K562 (cell line): ENCODE measurements around the gene CLCN1. TPM values are rescaled to one million over a fixed set of nuclear protein-coding genes. Genes with fewer than 3 reads are reported as not detected.

ENCODE experiments used
- COPS2 ChIP-seq: fragments of 450-650 bp; conservative IDR thresholded peaks from 2 replicates; pipeline ENCODE4 v1.6.1; 2016; ENCODE audit warnings: mild to moderate bottlenecking, moderate library complexity
- ETV1 ChIP-seq: fragments of 450-650 bp; conservative IDR thresholded peaks from 2 replicates; pipeline ENCODE4 v1.6.1; 2016; ENCODE audit warnings: missing genetic modification characterization, control low read depth, low read depth, missing compliant biosample characterization
- HDAC1 ChIP-seq, 2 experiments: fragments of 450-650 bp; IDR thresholded peaks; 2 replicates each; pipeline ENCODE4 v1.6.1; 2016 to 2017; ENCODE audit warnings: inconsistent platforms in 1 of 2, mild to moderate bottlenecking in 1 of 2, moderate library complexity in 1 of 2
- L3MBTL2 ChIP-seq: fragments of 450-650 bp; IDR thresholded peaks from 2 replicates; pipeline ENCODE4 v1.6.1; 2016; ENCODE audit warnings: mild to moderate bottlenecking, moderate library complexity
- RAD21 ChIP-seq, 2 experiments: fragments of 250-450 bp in 1 of 2; fragments of 450-650 bp in 1 of 2; sonication (Bioruptor Pico) in 1 of 2; formaldehyde crosslinking in 1 of 2; IDR thresholded peaks in 1 of 2; conservative IDR thresholded peaks in 1 of 2; 2 replicates each; pipeline versions ENCODE4 v1.4.0 to v1.8.0; 2020 to 2022; ENCODE audit warnings: mild to moderate bottlenecking in 2 of 2, moderate library complexity in 1 of 2
- THRAP3 ChIP-seq: fragments of 450-650 bp; IDR thresholded peaks from 2 replicates; pipeline ENCODE4 v1.6.1; 2016; ENCODE audit warnings: mild to moderate bottlenecking, inconsistent platforms, borderline replicate concordance
- ZBTB8A ChIP-seq: fragments of 450-650 bp; IDR thresholded peaks from 2 replicates; pipeline ENCODE4 v1.6.1; 2018; ENCODE audit warnings: mild to moderate bottlenecking, moderate library complexity; ENCODE audit not compliant: partially characterized antibody
- ZC3H8 ChIP-seq: fragments of 450-650 bp; IDR thresholded peaks from 2 replicates; pipeline ENCODE4 v1.6.1; 2017
- ZNF212 ChIP-seq: fragments of 450-650 bp; formaldehyde crosslinking; IDR thresholded peaks from 2 replicates; pipeline ENCODE4 v1.4.0; 2020; ENCODE audit warnings: mild to moderate bottlenecking
- ZNF586 ChIP-seq: fragments of 450-650 bp; formaldehyde crosslinking; conservative IDR thresholded peaks from 2 replicates; pipeline ENCODE4 v1.4.0; 2020; ENCODE audit warnings: mild to moderate bottlenecking, moderate library complexity
- polyA plus RNA-seq, 8 experiments: library from polyadenylated mRNA; depleted of rRNA in 4 of 8; stranded (reverse) in 5 of 8; unstranded in 3 of 8; fragments of >200 nt; fragmentation: Nextera tagmentation in 2 of 8; fragmentation: Illumina TruSeq in 1 of 8; extraction: Ambion mirVana in 2 of 8; extraction: Trizol in 1 of 8; gene quantifications; 2 replicates each; pipeline versions ENCODE4 v1.2.1 to v1.2.3, GENCODE V29; 2011 to 2014; ENCODE audit warnings: inconsistent platforms in 1 of 8, missing spikeins in 1 of 8
- total RNA-seq, 7 experiments: library from RNA; depleted of rRNA in 6 of 7; stranded (reverse); fragments of >200 nt in 6 of 7; fragmentation: Illumina TruSeq in 2 of 7; extraction: Trizol in 2 of 7; gene quantifications; 2 replicates each; pipeline versions ENCODE4 v1.2.1 to v1.2.3, GENCODE V29; 2011 to 2021; ENCODE audit warnings: low replicate concordance in 1 of 7
- TF ChIP-seq, protein P1 (sequence below): fragments of 450-650 bp; IDR thresholded peaks from 2 replicates; pipeline ENCODE4 v1.6.1; 2018; ENCODE audit not compliant: partially characterized antibody
- TF ChIP-seq, protein P2 (sequence below), 2 experiments: fragments of 150-350 bp in 1 of 2; IDR thresholded peaks; 2 replicates each; pipeline ENCODE4 v1.6.1; 2012 to 2016; ENCODE audit warnings: low read depth in 2 of 2, low read length in 2 of 2, mild to moderate bottlenecking in 1 of 2, moderate library complexity in 1 of 2
- TF ChIP-seq, protein P3 (sequence below): fragments of 450-650 bp; formaldehyde crosslinking; IDR thresholded peaks from 2 replicates; pipeline ENCODE4 v1.4.0; 2022; ENCODE audit warnings: missing genetic modification characterization
- TF ChIP-seq, protein P4 (sequence below): fragments of 250-450 bp; sonication (Bioruptor Pico); IDR thresholded peaks from 2 replicates; pipeline ENCODE4 v1.5.0; 2021
- TF ChIP-seq, protein P5 (sequence below): fragments of 450-650 bp; formaldehyde crosslinking; conservative IDR thresholded peaks from 2 replicates; pipeline ENCODE4 v1.4.0; 2022; ENCODE audit warnings: mild to moderate bottlenecking, missing genetic modification characterization

Gene CLCN1
- total and polyA plus RNA-seq, 9 of the 15 experiments (the other 6 are each of a cell fraction or from before 2014, with no cell fraction given) = 0.01 to 0.11 (median 0.04) TPM; not detected in 4

DNA sequence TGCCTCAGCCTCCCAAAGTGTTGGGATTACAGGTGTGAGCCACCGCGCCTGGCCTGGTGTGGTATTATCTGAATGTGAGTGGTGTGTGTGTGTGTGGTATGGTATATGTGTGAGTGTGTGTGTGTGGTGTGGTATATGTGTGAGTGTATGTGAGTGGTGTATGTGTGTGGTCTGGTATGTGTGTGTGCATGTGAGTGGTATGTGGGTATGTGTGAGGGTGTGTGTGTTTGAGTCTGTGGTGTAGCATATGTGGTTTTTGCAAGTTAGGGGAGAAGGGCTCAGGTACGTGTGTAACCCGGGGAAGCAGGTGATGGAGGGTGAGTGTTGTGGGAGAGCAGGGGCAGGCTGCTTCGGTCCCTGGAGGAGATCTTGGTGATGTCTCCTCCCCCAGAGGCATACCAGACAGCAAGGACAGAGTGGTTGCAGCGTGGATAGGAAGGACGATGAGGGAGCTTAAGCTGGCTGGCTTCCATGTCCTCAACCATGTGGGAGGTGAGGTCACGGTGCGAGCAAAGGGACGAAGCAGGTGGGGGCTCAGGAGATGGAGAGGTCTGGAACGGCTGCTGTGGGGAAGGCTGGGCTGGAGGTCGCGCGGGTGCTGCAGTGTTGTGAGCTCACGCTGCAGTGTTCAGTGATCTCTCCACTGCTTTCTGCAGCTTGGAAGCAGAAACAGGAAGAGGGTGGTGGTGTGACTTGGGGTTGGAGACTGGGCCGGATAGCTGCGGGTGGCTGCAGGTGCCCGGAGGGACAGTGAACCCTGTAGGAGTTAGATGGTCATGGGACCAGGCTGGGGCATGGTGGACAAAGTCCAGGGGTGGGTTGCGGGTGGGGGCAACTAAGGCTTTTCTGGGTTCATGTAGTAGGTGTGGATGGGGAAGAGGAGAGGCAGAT lies 70.2 kb downstream of the CLCN1 start (continued):
- TF ChIP-seq, protein P1, sequence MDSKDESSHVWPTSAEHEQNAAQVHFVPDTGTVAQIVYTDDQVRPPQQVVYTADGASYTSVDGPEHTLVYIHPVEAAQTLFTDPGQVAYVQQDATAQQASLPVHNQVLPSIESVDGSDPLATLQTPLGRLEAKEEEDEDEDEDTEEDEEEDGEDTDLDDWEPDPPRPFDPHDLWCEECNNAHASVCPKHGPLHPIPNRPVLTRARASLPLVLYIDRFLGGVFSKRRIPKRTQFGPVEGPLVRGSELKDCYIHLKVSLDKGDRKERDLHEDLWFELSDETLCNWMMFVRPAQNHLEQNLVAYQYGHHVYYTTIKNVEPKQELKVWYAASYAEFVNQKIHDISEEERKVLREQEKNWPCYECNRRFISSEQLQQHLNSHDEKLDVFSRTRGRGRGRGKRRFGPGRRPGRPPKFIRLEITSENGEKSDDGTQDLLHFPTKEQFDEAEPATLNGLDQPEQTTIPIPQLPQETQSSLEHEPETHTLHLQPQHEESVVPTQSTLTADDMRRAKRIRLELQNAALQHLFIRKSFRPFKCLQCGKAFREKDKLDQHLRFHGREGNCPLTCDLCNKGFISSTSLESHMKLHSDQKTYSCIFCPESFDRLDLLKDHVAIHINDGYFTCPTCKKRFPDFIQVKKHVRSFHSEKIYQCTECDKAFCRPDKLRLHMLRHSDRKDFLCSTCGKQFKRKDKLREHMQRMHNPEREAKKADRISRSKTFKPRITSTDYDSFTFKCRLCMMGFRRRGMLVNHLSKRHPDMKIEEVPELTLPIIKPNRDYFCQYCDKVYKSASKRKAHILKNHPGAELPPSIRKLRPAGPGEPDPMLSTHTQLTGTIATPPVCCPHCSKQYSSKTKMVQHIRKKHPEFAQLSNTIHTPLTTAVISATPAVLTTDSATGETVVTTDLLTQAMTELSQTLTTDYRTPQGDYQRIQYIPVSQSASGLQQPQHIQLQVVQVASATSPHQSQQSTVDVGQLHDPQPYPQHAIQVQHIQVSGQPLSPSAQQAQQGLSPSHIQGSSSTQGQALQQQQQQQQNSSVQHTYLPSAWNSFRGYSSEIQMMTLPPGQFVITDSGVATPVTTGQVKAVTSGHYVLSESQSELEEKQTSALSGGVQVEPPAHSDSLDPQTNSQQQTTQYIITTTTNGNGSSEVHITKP = no peak
- TF ChIP-seq COPS2 = no peak
- TF ChIP-seq, protein P2, sequence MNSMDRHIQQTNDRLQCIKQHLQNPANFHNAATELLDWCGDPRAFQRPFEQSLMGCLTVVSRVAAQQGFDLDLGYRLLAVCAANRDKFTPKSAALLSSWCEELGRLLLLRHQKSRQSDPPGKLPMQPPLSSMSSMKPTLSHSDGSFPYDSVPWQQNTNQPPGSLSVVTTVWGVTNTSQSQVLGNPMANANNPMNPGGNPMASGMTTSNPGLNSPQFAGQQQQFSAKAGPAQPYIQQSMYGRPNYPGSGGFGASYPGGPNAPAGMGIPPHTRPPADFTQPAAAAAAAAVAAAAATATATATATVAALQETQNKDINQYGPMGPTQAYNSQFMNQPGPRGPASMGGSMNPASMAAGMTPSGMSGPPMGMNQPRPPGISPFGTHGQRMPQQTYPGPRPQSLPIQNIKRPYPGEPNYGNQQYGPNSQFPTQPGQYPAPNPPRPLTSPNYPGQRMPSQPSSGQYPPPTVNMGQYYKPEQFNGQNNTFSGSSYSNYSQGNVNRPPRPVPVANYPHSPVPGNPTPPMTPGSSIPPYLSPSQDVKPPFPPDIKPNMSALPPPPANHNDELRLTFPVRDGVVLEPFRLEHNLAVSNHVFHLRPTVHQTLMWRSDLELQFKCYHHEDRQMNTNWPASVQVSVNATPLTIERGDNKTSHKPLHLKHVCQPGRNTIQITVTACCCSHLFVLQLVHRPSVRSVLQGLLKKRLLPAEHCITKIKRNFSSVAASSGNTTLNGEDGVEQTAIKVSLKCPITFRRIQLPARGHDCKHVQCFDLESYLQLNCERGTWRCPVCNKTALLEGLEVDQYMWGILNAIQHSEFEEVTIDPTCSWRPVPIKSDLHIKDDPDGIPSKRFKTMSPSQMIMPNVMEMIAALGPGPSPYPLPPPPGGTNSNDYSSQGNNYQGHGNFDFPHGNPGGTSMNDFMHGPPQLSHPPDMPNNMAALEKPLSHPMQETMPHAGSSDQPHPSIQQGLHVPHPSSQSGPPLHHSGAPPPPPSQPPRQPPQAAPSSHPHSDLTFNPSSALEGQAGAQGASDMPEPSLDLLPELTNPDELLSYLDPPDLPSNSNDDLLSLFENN (IDR thresholded peaks at IDR 0.05; ENCODE audit: low read depth in 2 of 2, low read length in 2 of 2) = no peak
- peak in 1 of 2 experiments; percentile 48; a peak in 3 of 4 replicates for TF ChIP-seq HDAC1 (IDR thresholded peaks at IDR 0.05)
- TF ChIP-seq ZBTB8A = no peak
- TF ChIP-seq L3MBTL2 = no peak
- no peak for TF ChIP-seq ZNF586 (CRISPR knock-in tag)
- TF ChIP-seq, protein P3, sequence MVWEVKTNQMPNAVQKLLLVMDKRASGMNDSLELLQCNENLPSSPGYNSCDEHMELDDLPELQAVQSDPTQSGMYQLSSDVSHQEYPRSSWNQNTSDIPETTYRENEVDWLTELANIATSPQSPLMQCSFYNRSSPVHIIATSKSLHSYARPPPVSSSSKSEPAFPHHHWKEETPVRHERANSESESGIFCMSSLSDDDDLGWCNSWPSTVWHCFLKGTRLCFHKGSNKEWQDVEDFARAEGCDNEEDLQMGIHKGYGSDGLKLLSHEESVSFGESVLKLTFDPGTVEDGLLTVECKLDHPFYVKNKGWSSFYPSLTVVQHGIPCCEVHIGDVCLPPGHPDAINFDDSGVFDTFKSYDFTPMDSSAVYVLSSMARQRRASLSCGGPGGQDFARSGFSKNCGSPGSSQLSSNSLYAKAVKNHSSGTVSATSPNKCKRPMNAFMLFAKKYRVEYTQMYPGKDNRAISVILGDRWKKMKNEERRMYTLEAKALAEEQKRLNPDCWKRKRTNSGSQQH = peak; percentile 97
- no peak for TF ChIP-seq RAD21 (CRISPR knock-in tag; conservative IDR thresholded peaks at IDR 0.05 in 1 of 2, IDR thresholded peaks at IDR 0.05 in 1 of 2)
- no peak for TF ChIP-seq ZNF212
- TF ChIP-seq, protein P4, sequence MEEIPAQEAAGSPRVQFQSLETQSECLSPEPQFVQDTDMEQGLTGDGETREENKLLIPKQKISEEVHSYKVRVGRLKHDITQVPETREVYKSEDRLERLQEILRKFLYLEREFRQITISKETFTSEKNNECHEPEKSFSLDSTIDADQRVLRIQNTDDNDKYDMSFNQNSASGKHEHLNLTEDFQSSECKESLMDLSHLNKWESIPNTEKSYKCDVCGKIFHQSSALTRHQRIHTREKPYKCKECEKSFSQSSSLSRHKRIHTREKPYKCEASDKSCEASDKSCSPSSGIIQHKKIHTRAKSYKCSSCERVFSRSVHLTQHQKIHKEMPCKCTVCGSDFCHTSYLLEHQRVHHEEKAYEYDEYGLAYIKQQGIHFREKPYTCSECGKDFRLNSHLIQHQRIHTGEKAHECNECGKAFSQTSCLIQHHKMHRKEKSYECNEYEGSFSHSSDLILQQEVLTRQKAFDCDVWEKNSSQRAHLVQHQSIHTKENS (CRISPR knock-in tag) = no peak
- TF ChIP-seq, protein P5, sequence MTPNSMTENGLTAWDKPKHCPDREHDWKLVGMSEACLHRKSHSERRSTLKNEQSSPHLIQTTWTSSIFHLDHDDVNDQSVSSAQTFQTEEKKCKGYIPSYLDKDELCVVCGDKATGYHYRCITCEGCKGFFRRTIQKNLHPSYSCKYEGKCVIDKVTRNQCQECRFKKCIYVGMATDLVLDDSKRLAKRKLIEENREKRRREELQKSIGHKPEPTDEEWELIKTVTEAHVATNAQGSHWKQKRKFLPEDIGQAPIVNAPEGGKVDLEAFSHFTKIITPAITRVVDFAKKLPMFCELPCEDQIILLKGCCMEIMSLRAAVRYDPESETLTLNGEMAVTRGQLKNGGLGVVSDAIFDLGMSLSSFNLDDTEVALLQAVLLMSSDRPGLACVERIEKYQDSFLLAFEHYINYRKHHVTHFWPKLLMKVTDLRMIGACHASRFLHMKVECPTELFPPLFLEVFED (CRISPR knock-in tag) = peak; percentile 99
- TF ChIP-seq ETV1 (tag) = no peak
- 0 out of 2 replicates have a peak, but pooled peaks have one; percentile 57 for TF ChIP-seq ZC3H8
- peak; percentile 37; the same call in 1 of the 2 replicates for TF ChIP-seq THRAP3
